Breast epithelium (tissue), 3 donors: ENCODE data around the gene DYNC1H1.

Experiments
- CTCF ChIP-seq, 3 donors: fragments of 450-650 bp; IDR thresholded peaks; one replicate each; pipeline ENCODE4 v1.5.1; 2016 to 2017; ENCODE audit warnings: antibody characterized with exemption in 3 of 3, mild to moderate bottlenecking in 3 of 3, moderate library complexity in 3 of 3
- POLR2A ChIP-seq: fragments of 450-650 bp; IDR thresholded peaks from one replicate; pipeline ENCODE4 v1.6.1; 2016; ENCODE audit warnings: antibody characterized with exemption, mild to moderate bottlenecking, moderate library complexity
- POLR2AphosphoS5 ChIP-seq, 3 donors: sonication (generic); formaldehyde crosslinking; IDR thresholded peaks; one replicate each; pipeline ENCODE4 v1.6.1; 2017; ENCODE audit warnings: antibody characterized with exemption in 3 of 3

- TF ChIP-seq POLR2AphosphoS5 (IDR thresholded peaks at IDR 0.05), result no peak
- no peak for TF ChIP-seq CTCF (IDR thresholded peaks at IDR 0.05)
- TF ChIP-seq POLR2A, result no peak
Observed at GRCh38 chr14:101963656-101964296, 597 bp upstream of the DYNC1H1 start.
